Gastrocnemius medialis (tissue), 4 donors: ENCODE data around the gene GUF1.

ENCODE experiments used
- POLR2A ChIP-seq, 2 donors: fragments of 450-650 bp; IDR thresholded peaks; one replicate each; pipeline ENCODE4 v1.6.1; 2017; ENCODE audit warnings: antibody characterized with exemption in 2 of 2, mild to moderate bottlenecking in 2 of 2, moderate library complexity in 2 of 2
- TF ChIP-seq, protein P1 (sequence below), 5 experiments: fragments of 450-650 bp in 3 of 5; fragments of 200-600 bp in 2 of 5; sonication (generic) in 2 of 5; IDR thresholded peaks in 4 of 5; conservative IDR thresholded peaks in 1 of 5; 1 replicate in 4 of 5; 2 replicates in 1 of 5; pipeline ENCODE4 v1.5.1; 2016 to 2019; ENCODE audit warnings: antibody characterized with exemption in 5 of 5, mild to moderate bottlenecking in 3 of 5, moderate library complexity in 3 of 5

DNA sequence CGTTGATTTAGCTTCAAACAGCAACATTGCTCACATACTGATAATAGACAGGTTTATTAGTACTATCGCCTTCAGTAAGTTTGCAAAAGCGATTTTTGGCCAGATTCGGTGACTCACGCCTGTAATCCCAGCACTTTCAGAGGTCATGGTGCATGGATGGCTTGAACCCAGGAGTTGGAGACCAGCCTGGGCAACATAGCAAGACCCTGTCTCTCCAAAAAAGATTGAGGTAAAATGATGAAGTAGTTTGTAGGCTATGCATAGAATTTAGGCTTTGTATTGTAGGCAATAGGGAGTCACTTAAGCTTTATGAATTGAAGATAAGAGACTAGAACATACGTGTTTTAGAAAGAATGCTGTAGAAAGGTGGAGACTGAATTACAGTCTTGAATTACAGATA is 49.3 kb downstream of the GUF1 start:
- TF ChIP-seq, protein P1, sequence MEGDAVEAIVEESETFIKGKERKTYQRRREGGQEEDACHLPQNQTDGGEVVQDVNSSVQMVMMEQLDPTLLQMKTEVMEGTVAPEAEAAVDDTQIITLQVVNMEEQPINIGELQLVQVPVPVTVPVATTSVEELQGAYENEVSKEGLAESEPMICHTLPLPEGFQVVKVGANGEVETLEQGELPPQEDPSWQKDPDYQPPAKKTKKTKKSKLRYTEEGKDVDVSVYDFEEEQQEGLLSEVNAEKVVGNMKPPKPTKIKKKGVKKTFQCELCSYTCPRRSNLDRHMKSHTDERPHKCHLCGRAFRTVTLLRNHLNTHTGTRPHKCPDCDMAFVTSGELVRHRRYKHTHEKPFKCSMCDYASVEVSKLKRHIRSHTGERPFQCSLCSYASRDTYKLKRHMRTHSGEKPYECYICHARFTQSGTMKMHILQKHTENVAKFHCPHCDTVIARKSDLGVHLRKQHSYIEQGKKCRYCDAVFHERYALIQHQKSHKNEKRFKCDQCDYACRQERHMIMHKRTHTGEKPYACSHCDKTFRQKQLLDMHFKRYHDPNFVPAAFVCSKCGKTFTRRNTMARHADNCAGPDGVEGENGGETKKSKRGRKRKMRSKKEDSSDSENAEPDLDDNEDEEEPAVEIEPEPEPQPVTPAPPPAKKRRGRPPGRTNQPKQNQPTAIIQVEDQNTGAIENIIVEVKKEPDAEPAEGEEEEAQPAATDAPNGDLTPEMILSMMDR (IDR thresholded peaks at IDR 0.05 in 4 of 5, conservative IDR thresholded peaks at IDR 0.05 in 1 of 5), result no peak
- TF ChIP-seq POLR2A (IDR thresholded peaks at IDR 0.05), result no peak
